ENCODE results near the gene TCHHL1.

TCHHL1 gene

GRCh38 chr1:152043870-152044269 is 45.0 kb downstream of the TCHHL1 start:
- no peak for DNase-seq
- TF ChIP-seq CTCF (IDR thresholded peaks at IDR 0.05; ENCODE audit: low read depth, low read length) = no peak

GRCh38 chr1:152042030-152042429 is 46.8 kb downstream of the TCHHL1 start:
- H3K27ac ChIP-seq = no peak overlapping the region
- peaks cover 22% of the 10 kb centered on the region for H3K9me3 ChIP-seq (ENCODE audit: severe bottlenecking)
- TF ChIP-seq CTCF (IDR thresholded peaks at IDR 0.05; ENCODE audit: low read depth, low read length) = no peak
- peaks cover 100% of the 10 kb centered on the region for H3K27me3 ChIP-seq (ENCODE audit: insufficient read depth, low read depth, severe bottlenecking)
- no peak for DNase-seq
- H3K36me3 ChIP-seq = no peaks in the 10 kb centered on the region
- no peak overlapping the region for H3K4me3 ChIP-seq (ENCODE audit: low read depth, low read length)

More at GRCh38 chr1:152043870-152044269, 45.0 kb downstream of the TCHHL1 start:
- Histone ChIP-seq H3K27ac (no peak overlapping the region), H3K9me3 (ENCODE audit: severe bottlenecking) (peaks cover 11% of the 10 kb centered on the region), H3K4me3 (ENCODE audit: low read depth, low read length) (no peak overlapping the region), H3K27me3 (ENCODE audit: insufficient read depth, low read depth, severe bottlenecking) (peaks cover 100% of the 10 kb centered on the region), H3K36me3 (no peaks in the 10 kb centered on the region)

GRCh38 chr1:152039886-152040285 is 49.0 kb downstream of the TCHHL1 start:
- Histone ChIP-seq H3K36me3 (no peaks in the 10 kb centered on the region), H3K4me3 (ENCODE audit: low read depth, low read length) (no peak overlapping the region), H3K27me3 (ENCODE audit: insufficient read depth, low read depth, severe bottlenecking) (peaks cover 100% of the 10 kb centered on the region), H3K9me3 (ENCODE audit: severe bottlenecking) (peaks cover 33% of the 10 kb centered on the region), H3K27ac (no peak overlapping the region)
- no peak for TF ChIP-seq CTCF (IDR thresholded peaks at IDR 0.05; ENCODE audit: low read depth, low read length)
- DNase-seq = no peak

GRCh38 chr1:152039461-152039860 is 49.4 kb downstream of the TCHHL1 start:
- Histone ChIP-seq H3K27ac (no peak overlapping the region), H3K36me3 (no peaks in the 10 kb centered on the region), H3K4me3 (ENCODE audit: low read depth, low read length) (no peak overlapping the region), H3K9me3 (ENCODE audit: severe bottlenecking) (peaks cover 33% of the 10 kb centered on the region), H3K27me3 (ENCODE audit: insufficient read depth, low read depth, severe bottlenecking) (peaks cover 100% of the 10 kb centered on the region)
- TF ChIP-seq CTCF (IDR thresholded peaks at IDR 0.05; ENCODE audit: low read depth, low read length) = no peak
- DNase-seq = no peak

- TF ChIP-seq CTCF (IDR thresholded peaks at IDR 0.05; ENCODE audit: low read depth, low read length) = no peak
- Histone ChIP-seq H3K9me3 (ENCODE audit: severe bottlenecking) (peaks cover 33% of the 10 kb centered on the region), H3K27me3 (ENCODE audit: insufficient read depth, low read depth, severe bottlenecking) (peaks cover 100% of the 10 kb centered on the region), H3K4me3 (ENCODE audit: low read depth, low read length) (no peak overlapping the region), H3K27ac (no peak overlapping the region), H3K36me3 (no peaks in the 10 kb centered on the region)
- DNase-seq = no peak
These were observed 50.0 kb downstream of the TCHHL1 start for GRCh38 chr1:152038871-152039270.
